ENCODE results near the gene BLTP3B. TPM values are rescaled to one million over a fixed set of nuclear protein-coding genes. Genes with fewer than 3 reads are reported as not detected.
A peak's percentile ranks its signal among the peaks of the same experiment; 100 is the strongest.

The BLTP3B gene
- total RNA-seq, 1 experiment from 2014 or later: 25.1 TPM

DNA sequence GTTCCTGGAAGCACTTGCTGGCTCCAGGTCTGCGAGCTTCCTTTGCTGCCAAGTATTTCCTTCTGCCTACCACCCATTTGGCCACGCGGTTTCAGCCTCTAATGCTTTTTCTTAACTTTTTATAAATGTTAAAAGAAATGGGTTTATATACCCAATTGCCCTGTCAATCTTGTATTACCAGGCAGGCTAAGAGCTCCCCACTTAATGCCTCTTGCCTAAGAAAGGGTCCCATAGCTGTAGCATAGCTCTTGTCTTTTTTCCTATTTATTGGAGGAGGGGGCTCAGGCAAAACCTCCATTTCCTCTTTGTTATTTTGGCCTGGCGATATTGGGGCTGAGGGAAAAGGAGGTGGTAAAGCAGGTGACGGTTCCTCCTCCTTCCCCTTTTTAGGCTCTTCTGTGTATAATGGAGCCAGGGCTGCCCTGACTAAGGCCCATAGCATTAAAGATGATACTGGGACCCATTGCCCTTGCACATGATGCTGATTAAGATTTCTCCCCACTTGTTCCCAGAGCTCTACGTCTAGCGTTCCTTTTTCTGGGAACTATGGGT, 21.6 kb upstream of the BLTP3B start:
- DNase-seq (ENCODE audit: low read depth): no peak

DNA sequence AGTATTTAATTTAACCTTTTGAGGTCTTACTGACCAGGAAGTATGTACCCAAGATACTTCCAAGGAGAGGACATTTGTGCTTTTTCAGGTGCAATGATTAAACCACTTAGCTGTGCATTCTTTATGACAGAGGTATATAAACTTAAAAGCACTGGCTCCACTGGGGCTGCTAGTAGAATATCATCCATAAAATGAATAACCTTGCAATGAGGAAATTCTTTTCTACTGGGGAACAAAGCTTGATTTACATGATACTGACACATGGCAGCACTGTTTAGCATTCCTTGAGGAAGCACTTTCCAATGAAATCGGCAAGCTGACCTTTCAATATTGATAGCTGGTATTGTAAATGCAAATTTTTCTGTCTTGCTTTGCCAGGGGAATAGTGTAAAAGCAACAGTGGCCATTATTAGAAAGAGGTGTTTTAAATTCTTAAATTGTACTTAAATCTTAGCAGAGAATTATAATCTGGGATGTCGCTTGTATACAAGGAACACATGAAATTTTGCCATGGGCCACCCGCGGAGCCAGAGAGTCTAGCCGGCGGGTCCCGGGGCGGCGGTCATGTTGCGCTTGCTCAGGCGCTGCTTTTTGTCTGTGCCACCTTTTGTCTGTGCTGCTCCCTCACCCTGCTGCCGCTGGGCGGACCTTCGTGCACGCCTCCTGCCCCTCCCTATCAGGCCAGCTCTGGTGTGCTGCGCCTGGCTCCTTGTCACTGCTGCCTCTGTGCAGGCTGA, 20.9 kb upstream of the BLTP3B start:
- DNase-seq (ENCODE audit: low read depth): peak; percentile 78

DNA sequence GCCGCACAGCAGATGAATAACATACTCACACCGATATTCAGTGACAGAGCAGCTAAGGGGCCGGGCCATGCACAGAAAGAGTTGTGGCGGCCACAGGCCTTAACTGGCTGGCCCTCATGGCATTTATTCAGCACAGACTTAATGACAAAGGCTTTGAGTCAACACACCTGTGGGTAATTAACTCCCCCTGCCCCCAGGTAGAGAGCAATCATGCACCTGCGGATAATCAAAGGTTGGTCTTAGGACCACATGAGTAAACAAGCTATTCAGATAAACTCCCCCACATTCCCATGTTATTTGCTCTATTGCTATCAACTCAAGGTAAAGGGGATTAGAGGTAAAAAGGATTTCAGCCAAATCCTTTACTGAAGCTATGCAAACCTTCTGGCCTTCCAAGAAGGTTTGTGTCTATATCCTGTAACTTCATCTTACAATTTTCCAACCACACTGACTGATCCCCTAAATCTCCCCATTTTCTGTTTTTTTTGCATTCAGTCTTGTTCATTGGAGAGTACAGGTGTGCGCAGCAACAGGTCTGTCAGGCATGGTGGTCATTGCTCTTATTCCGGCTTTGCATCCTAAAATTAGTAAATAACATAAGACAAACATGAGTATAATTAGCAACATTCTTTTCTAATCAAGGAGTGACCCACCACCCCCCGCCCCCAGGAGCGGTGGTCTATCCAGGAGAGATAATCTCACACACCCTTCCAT, 16.9 kb upstream of the BLTP3B start:
- no peak for DNase-seq (ENCODE audit: low read depth)

DNA sequence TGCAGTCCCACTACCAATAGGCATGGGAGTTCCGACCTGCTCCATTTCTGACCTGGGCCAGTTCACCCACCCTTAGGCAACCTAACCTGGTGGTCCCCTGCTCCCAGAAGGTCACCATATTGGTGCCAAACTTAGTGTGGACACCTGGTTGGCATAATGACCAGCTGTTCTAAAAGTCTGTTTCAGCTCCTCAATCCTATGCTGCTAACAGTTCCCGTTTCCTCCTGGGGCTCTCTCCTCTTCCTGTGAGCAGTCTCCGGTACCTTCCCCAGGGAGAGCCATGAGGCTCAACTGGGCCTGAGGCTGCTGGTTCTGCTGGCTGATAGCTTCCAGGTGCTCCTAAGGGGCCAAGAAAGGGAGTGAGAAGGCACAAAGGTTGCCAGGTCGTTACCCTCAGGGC, 15.9 kb upstream of the BLTP3B start:
- no peak for DNase-seq (ENCODE audit: low read depth)

DNA sequence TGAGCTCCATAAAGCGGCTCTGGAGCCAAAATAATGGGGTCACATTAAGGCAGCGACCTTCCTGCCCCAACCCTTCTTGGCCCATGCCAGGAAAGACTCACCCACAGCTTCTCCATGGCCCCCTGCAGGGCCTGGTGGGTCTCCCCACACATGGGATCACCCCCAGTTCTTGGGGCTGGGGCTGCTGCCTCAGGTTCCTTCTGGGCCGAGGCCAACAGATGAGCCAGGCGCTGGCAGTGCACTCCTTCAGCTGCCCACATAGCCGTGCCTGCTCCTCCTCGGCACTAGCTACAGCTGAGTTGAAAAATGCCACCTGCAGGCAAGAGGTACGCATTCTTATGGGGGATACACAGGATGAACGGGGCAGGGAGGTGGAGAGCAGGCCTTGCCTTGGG, 14.8 kb upstream of the BLTP3B start:
- no peak for DNase-seq (ENCODE audit: low read depth)

DNA sequence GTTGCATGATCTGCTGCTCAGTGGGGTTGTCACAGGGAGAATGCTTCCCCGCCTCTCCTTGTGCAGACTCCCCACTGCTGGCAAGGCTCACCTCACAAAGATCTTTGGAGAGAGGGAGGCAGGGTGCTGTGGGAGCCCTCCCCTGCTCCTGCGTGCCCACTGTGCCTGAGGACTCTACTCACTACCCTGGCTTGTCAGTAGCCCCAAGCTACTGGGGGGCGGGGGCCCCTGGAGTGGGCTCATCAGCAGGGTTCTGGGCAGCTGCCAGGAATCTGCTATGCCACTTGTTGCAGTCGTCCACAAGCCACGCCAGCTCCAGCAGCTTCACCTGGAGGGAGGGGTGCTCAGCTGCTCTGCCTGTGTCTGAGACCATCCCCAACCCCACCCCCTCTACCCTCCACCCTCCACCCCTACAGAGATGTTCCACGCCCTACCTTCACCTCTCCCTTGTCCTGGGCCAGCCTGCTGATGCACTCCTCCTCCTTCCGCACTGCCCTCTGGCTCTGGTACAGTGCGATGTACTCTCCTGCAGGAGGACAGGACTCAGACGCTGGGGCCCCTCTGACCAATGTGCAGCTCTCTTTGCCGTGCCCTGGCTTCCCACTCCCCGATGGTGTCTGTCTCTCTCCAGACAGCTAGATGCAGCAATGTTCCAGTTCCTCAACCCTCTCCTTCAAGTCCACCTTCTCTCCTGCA, 14.2 kb upstream of the BLTP3B start:
- no peak for DNase-seq (ENCODE audit: low read depth)

DNA sequence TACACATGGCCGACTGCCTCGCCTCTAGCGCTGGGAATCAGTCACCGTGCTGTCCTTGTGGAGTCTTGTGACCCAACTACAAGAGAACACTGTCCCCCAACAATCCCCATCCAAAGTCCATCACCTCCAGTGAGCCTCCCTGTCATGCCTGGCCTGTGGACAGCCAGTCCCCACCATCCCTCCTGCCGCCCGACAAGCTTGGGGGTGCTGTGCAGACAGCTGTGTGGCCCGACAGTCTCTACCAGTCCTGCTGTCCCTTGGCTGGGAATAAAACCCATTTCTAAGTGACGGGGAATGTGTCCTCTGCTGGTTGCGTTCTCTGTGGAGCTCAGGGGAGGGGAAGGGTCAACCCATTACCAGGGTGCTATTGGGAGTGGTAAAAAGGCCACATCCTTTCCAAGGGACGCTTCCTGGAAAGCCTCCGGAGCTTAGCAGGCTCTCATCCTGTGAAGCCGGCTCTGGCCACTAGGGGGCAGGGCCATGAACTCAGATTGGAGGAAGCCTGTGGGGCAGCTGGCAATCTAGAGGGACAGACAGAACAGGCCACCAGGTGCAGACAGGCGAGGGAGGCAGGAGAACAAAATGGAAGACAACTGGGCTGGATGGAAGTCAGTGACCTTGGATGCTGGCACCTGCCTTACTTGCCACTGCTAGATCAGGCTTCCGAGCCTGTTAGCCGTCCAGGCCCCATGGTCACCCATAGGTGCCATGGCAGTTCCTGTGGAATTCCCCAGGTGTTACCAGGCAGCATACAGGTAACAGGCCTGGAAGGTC, 12.0 kb upstream of the BLTP3B start:
- DNase-seq (ENCODE audit: low read depth): peak; percentile 60

DNA sequence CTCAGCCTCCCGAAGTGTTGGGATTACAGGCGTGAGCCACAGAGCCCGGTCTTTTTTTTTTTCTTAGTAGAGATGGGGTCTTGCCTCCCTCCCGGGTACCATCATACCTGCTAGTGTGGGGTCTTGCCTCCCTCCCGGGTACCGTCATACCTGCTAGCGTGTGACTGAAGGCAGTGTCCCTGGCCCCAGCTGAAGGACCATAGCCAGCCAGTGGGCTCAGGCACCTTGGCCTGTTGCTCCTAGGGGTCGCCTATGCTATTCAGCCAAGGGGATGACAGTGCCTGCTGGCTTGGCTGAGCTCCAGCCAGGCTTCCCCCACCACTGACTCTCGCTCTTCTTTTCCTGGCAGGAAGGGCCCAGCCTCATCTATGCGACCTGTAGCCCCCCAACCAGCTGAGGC, 10.5 kb upstream of the BLTP3B start:
- no peak for DNase-seq (ENCODE audit: low read depth)

DNA sequence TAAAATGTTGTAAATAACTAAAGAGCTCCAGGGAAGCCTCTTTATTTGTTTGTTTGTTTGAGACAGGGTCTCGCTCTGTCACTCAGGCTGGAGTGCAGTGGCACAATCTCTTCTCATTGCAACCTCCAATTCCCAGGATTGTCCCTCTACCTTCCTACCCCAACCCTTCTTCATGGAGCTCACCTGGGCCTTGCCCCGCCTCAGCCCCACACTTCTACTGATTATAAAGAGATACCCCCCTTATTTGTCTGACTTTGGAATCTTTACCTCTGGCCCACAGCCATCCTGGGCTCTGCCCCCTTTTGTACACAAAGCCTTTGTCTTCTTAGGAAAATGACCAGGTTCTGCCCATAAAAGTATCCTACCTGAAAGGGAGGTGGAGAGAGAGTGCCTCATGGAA, 9.1 kb upstream of the BLTP3B start:
- DNase-seq (ENCODE audit: low read depth): no peak

DNA sequence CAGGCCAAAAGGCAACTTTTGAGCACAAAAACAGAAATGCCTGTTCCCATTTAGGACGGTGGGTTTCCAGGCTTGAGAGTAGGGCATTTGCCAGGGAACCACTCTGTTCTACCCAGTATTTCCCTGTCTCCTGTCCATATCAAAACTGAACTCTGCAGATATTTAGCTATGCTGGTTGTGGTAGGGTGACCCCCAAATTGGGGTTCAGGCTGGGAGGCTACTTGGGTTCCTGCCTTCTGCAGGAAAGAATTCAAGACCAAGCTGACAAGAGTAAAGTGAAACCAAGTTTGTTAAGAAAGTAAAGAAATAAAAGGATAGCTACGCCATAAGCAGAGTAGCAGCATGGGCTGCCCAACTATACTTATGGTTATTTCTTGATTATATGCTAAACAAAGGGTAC, 3.6 kb upstream of the BLTP3B start:
- no peak for DNase-seq (ENCODE audit: low read depth)

DNA sequence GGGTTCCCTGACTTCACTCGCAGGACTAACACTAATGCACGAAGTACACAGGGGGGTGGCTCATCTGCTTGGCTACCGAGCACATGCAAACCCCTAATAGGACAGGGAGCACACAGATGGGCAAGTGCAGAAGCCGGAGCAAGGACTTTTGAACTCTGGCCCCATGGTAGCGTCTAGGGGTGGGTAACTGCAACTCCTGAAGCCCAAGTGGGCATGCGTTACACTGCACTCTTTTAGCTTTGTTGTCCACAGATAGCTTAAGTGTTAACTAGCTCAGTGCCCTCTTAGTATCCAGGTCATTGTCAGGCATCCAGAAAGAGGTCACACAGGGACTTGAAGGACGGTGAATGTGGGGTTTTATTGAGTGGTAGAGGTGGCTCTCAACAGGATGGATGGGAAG, 3.0 kb upstream of the BLTP3B start:
- no peak for DNase-seq (ENCODE audit: low read depth)

DNA sequence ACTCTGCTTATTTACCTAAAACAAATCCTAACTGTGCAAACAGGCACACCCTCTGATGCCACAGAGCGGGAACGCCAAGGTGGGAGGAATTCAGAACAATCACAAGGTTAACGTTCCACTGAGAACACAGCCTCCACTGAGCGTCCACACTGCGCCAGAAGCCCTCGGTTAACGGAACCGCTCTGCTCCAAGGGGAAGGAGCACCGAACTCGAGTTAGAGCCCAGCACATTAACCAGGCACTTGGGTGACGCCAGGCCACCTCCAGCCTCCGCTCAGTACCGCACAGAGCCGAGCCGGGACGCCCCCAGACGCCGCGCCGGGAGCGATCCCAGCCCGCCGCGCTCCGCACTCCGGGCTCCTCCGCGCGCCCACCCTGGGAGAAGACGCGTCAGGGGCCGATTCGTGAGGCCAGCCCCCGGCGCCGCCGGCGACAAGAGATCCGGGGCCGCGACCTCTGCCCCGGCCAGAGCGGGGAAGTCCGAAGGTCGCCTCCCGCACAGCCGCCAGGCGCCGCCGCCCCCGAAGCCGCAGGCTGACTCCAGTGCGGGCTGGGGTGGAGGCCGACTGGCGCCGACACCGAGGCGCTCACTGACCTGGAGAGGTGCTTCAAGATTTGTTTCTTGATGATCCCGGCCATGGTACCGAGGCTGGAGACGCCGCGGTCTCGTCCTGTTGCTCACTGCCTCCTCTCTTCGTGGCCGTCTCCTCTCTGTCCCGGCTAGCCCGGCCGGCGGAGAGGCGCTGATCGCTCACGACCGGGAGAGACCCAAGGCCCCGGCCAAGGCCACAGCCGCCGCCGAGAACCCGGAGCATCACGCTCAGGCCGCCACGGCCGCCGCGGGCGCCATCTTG, 450 bp downstream of the BLTP3B start:
- no peak for DNase-seq (ENCODE audit: low read depth)

DNA sequence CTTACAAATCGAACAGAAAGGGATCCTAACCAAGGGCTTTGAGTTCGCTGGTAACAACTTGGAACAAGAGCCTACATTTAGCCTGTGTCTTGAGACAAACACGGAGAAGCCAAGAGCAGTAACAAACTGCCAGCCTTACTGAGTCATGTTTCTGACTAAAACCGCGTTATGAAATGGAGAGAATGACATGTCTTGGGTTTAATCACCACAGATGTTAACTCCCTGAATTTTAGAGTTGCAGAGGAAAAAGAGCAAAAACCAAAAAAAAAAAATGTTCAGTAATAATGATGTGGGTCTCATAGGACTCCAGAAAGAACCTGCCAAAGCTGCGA, 1.0 kb downstream of the BLTP3B start:
- peak; percentile 88 for DNase-seq (ENCODE audit: low read depth)

DNA sequence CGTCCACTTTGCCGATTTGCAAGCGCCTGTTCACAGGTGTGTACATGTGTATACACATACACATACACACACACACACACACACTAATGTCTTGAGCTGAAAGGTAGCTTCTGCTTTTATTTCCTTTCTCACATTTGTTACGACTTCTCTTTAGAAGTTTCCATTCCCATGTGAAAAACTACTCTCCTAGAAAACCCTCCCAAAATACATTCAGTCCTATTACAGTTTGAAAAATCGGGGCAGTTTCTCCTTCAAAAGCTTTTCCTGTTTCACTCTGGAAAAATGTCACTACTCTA, 3.9 kb downstream of the BLTP3B start:
- no peak for DNase-seq (ENCODE audit: low read depth)

DNA sequence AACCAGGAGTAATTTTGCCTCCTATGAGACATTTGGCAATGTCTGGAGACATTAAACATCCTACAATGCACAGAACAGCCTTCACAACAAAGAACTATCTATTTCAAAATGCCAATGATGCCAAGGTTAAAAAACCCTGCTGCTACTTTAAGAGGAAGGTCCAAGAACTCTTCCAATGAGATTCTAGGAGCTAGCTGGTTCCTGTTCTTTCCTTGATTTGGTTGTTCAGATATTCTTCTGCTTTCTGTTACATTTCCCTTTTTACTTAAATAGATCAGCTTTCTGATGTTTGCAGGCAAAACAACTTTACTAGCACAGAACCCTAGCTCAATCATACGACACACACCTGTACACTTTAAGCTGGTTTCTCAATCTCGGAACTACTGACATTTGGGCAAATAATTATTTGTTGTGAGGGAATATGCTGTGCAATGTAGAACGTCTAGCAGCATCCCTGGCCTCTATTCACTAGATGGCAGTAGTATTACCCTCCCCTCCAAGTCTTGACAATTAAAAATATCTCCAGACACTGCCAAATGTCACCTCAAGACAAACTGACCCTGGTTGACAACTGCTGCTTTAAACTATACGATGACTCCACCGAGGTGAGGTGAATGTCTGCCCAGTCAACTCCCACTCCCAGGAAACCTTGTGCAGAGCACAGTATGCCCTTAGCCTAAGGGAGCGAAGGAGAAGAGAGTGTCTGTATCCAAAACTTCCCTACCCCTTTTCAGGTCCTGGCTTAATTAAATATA, 4.4 kb downstream of the BLTP3B start:
- peak; percentile 11 for DNase-seq (ENCODE audit: low read depth)

DNA sequence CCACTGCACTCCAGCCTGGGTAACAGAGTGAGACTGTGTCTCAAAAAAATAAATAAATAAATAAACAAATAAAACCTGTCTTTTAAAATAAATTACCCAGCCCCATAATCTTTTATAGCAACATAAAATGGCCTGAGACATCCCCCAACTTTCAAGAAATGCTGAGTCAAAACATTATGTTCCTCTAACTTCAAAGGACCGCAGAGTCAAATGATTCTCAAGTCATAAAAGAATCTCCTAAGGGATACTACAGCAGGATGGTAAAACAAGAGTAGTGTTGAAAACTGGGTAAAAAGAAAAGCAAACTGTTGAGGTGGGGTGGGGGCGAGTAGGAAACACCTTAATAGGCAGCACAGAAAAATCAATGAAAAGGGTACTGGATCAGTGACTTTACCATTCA, 9.5 kb downstream of the BLTP3B start:
- no peak for DNase-seq (ENCODE audit: low read depth)

DNA sequence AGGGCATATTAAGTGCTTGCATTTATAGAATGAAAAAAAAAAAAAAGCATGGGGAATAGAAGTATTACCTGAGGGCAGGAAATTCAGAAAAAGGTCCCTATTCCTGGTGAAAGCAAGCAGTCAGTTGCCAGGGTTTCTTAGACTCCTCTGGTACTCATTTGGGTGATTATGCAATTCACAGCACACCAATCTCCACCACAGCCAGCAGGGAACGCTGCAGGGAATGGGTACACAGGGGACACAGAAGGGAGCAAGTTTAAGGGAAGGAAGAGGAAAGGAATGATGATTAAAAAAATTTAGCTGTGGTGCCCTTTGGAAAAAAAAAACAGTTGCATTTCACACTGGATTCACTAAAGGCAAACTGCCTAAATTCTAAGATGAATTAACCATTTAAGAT, 14.2 kb downstream of the BLTP3B start:
- DNase-seq (ENCODE audit: low read depth): peak; percentile 54

DNA sequence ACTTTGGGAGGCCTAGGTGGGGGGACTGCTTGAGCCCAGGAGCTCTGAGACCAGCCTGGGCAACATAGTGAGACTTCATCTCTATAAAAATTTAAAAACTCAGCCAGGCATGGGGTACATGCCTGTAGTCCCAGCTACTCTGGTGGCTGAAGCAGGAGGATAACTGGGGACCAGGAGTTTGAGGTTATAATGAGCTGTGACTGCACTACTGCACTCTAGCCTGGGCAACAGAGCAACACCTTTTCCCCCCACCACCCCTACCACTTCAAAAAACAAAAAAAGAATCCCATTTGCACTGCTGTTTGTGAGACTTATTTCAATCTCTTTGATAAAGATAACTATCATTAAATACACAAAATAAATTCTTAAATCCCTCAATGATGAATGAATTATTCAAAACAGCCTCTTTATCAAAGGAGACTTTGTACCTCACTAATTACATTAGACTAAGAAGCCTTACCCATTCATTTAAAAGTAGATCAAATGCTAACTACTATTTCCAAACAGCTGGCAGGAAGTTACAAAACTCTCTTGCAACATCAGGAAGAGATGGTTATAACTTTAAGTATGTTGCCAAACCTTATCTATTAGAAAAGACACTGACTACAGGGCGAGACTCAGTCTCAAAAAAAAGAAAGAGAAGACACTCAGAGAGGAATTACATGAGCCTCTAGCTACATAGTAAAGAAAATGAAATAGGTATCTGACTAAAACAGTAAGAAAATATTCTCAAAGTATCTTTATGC, 14.7 kb downstream of the BLTP3B start:
- DNase-seq (ENCODE audit: low read depth): no peak

DNA sequence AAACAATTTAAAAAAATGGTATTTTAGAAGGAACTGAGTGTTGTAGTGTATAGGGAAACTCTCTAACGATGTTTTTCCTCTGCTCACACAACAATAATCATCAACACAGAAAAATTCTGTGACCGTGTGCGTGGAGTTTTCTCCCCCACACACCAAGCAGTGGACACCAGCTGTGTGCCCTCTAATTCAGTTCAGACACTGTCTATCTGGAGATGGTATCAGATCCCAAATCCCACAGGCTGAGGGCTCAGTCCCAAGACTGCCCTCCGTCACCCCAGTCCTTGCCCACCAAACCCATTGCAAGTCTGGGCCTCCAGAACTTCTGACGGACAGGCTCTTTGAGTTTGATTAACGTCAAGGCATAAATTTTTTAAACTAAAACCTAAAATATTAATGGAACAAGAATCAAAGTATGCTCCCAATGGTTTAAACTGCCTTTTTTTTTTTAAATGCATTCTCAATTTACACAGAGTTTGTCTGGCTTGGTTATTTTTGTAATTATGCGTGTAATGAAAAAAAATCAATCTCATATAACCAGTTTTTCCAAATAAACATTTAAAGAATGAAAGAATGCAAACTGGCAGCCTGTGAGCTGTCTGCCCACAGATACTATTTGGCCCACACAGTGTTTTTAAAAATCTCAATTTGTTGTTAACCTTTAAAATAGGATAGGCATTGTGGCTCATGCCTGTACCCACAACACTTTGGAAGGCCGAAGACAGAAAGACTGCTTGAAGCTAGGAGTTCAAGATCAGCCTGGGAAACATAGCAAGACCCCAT, 19.2 kb downstream of the BLTP3B start:
- DNase-seq (ENCODE audit: low read depth): no peak
